Epithelial cell of proximal tubule (primary cell): ENCODE data around the gene CPNE7. TPM values are rescaled to one million over a fixed set of nuclear protein-coding genes. Genes with fewer than 3 reads are reported as not detected.
A peak's percentile ranks its signal among the peaks of the same experiment; 100 is the strongest.

Experiments used
- DNase-seq: peaks from one replicate; pipeline ENCODE4 v3.0.0-alpha.2; 2011; ENCODE audit warnings: low read depth
- H3K4me3 ChIP-seq: 2 replicates; pipeline ENCODE4 v1.5.1; 2011; ENCODE audit warnings: low read depth, mild to moderate bottlenecking, low read length
- CTCF ChIP-seq: conservative IDR thresholded peaks from 2 replicates; pipeline ENCODE4 v1.5.1; 2012; ENCODE audit warnings: low read depth, mild to moderate bottlenecking, low read length
- total RNA-seq: library from RNA; depleted of rRNA; stranded (reverse); fragments of >200 nt; gene quantifications from 2 replicates; pipeline ENCODE4 v1.2.3, GENCODE V29; 2015

The CPNE7 gene
- total RNA-seq, 1 donor from 2014 or later, result 20.2 TPM

DNA sequence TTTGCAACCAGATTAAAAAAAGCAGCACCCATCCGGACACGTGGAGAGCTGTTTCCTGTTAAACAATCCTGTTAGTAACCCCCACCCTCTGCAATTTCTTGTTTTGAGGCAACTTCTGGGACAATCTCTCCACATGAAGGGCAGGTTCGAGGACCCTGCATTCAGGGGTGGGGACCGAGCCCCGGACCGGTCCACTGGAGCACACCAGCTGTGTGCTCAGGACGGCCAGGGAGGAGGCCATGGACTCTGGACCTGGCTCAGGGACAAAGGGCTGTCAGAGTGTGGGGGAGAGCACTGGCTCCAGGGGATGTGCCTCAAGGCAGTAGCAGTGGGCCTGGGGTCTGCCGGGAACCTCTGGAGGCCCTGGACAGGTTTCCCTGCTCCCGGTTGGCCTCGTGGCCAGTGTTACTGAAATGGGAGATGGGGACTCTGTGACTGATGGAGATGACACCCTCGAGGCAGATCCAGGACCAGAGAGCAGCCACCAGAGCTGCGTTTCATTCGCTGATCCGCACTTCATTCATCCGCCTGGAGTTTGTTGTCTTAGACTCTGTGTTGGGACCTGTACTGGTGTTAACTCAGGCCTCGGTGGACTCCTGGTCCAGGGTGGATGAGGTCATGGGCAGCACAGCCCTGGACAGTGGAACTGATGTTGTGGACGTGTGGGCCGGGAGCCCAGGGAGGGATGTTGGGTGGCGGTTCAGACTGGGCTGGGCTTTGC is 2.9 kb upstream of the CPNE7 start:
- no peak overlapping the region for H3K4me3 ChIP-seq
- TF ChIP-seq CTCF, result no peak
- DNase-seq, result no peak

DNA sequence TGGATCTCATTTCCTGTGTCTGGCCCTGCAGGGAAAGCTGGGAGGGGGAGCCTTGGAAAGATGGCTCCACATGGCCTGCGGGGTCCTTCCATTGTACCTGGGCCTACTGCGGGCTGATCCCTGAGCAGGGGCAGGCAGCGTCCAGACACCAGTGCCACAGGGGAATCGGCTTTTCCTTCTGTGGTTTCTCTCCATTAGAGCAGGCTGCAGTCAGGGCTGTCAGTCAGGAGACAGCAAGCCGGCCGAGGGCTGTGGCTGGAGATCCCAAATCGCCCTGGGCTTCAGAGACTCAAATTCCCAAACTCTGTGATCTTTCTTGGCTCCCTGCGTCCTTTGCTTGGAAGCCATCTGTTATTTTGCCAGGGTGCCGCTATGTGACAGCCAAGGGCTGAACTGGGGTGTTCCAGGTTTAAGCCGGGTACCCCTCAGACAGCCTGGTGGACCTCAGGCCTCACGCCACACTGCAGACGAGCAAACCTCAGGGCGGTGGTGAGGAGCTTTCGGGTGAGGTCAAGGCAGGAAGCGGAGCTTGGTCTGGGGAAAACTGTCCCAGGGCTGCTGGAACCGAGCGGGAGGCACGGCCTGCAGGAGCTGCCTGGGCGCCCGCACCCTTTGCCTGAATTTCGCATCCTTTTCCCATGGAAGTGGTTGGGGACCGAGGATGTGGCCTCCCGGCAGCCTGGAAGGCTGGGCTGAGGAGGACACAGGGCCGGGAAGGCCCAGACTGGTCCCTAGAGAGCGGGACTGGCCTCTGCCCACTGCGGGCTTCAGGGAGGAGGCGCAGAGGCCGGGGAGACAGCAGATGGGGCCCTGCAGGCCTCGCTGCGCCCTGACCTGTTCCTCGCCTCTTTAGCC is 1.5 kb upstream of the CPNE7 start:
- no peak for TF ChIP-seq CTCF
- H3K4me3 ChIP-seq, result peak overlapping the region; percentile 62
- no peak for DNase-seq

DNA sequence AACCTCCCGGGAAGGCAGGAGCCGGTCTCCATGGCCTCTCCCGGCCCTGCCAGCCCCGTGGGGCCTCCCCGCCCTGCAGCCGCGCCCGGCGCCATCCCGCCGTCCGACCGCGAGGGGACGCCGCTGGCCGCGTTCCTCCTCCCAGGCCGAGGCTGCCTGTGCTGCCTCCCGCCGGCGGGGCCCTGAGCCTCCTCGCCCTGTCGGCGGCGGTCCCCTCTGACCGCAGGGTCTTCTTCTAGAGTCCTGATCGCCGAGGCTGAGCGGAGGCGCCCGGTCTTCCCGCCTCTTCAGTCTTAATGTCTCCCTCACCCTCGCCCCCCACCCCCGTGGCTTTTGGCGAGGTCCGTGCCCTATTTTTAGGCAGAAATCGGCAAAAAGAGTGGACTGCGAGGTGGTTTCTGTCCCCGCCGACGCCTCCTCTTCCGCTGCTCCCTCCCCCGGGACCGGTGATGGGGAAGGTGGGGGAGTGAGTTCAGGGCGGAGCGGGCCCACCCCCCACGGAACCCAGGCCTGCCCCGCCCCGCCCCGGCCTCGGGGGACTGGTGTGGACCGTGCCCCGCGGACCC is 794 bp upstream of the CPNE7 start:
- DNase-seq, result no peak
- TF ChIP-seq CTCF, result peak; percentile 56
- H3K4me3 ChIP-seq, result peak overlapping the region; percentile 62

GRCh38 chr16:89576153-89577054 is 846 bp downstream of the CPNE7 start:
- H3K4me3 ChIP-seq, result peak overlapping the region; percentile 72
- DNase-seq, result no peak
- TF ChIP-seq CTCF, result no peak

GRCh38 chr16:89577055-89577759 is 1.6 kb downstream of the CPNE7 start:
- DNase-seq, result no peak
- TF ChIP-seq CTCF, result no peak
- H3K4me3 ChIP-seq, result peak overlapping the region; percentile 72

DNA sequence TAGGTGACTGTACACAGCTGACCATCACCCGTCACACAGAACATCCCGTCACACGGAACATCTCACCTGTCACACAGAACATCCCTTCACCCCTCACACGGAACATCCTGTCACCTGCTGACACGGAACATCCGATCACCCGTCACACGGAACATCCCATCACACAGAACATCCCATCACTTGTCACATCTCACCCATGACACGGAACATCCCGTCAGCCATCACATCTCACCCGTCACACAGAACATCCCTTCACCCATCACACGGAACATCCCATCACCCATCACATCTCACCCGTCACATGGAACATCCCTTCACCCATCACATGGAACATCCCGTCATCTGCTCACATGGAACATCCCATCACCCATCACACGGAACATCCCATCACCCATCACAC is 3.8 kb downstream of the CPNE7 start:
- no peak for TF ChIP-seq CTCF

More for the DNA sequence above, 3.8 kb downstream of the CPNE7 start:
- no peak overlapping the region for H3K4me3 ChIP-seq
- DNase-seq, result no peak
